NCI-H82 (cell line): ENCODE results near the gene TSSK3.
"Not testable (repeated sequence)": the region's sequence is repeated elsewhere in the genome, so short reads cannot be mapped to it uniquely, and the experiment has no call there.

Source experiments
- DNase-seq: peaks from one replicate; lab custom pipeline; 2025; lab: John Stamatoyannopoulos, UW

The TSSK3 gene

GRCh38 chr1:32338637-32339145 lies 23.6 kb upstream of the TSSK3 start:
- DNase-seq, result no peak

- no peak for DNase-seq
Measured at GRCh38 chr1:32339363-32339978, 22.9 kb upstream of the TSSK3 start.

- no peak for DNase-seq
Measured at GRCh38 chr1:32341186-32341757, 21.1 kb upstream of the TSSK3 start.

GRCh38 chr1:32341971-32342370 lies 20.4 kb upstream of the TSSK3 start:
- DNase-seq, result no peak

- no peak for DNase-seq
Measured at GRCh38 chr1:32342704-32343103, 19.6 kb upstream of the TSSK3 start.

- no peak for DNase-seq
Measured at GRCh38 chr1:32345289-32345827, 17.0 kb upstream of the TSSK3 start.

GRCh38 chr1:32346532-32347157 lies 15.7 kb upstream of the TSSK3 start:
- no peak for DNase-seq

GRCh38 chr1:32349211-32349708 lies 13.1 kb upstream of the TSSK3 start:
- no peak for DNase-seq

- DNase-seq, result peak; percentile 90
Measured at GRCh38 chr1:32350785-32351398, 11.4 kb upstream of the TSSK3 start.

GRCh38 chr1:32351399-32352238 lies 10.7 kb upstream of the TSSK3 start:
- DNase-seq, result peak; percentile 99

- no peak for DNase-seq
Measured at GRCh38 chr1:32352239-32352745, 10.0 kb upstream of the TSSK3 start.

- no peak for DNase-seq
Measured at GRCh38 chr1:32352831-32353383, 9.4 kb upstream of the TSSK3 start.

GRCh38 chr1:32353431-32353830 lies 8.9 kb upstream of the TSSK3 start:
- DNase-seq, result no peak

- peak; percentile 27 for DNase-seq
Measured at GRCh38 chr1:32353886-32354570, 8.3 kb upstream of the TSSK3 start.

- not testable (repeated sequence) for DNase-seq
Measured at GRCh38 chr1:32355778-32356177, 6.6 kb upstream of the TSSK3 start.

GRCh38 chr1:32356478-32356877 lies 5.9 kb upstream of the TSSK3 start:
- no peak for DNase-seq

GRCh38 chr1:32357614-32358013 lies 4.7 kb upstream of the TSSK3 start:
- peak; percentile 22 for DNase-seq

GRCh38 chr1:32358435-32358834 lies 3.9 kb upstream of the TSSK3 start:
- DNase-seq, result no peak

GRCh38 chr1:32361308-32361673 lies 1.0 kb upstream of the TSSK3 start:
- DNase-seq, result no peak

- peak; percentile 34 for DNase-seq
Measured at GRCh38 chr1:32361674-32362473, 465 bp upstream of the TSSK3 start.
